Measurements from ENCODE around the gene FBXL16. TPM values are rescaled to one million over a fixed set of nuclear protein-coding genes. Genes with fewer than 3 reads are reported as not detected.

Gene FBXL16
- polyA plus RNA-seq, 1 donor (not counting 4 experiments of a cell fraction or from before 2014, with no cell fraction given) = 0.81 TPM

DNA sequence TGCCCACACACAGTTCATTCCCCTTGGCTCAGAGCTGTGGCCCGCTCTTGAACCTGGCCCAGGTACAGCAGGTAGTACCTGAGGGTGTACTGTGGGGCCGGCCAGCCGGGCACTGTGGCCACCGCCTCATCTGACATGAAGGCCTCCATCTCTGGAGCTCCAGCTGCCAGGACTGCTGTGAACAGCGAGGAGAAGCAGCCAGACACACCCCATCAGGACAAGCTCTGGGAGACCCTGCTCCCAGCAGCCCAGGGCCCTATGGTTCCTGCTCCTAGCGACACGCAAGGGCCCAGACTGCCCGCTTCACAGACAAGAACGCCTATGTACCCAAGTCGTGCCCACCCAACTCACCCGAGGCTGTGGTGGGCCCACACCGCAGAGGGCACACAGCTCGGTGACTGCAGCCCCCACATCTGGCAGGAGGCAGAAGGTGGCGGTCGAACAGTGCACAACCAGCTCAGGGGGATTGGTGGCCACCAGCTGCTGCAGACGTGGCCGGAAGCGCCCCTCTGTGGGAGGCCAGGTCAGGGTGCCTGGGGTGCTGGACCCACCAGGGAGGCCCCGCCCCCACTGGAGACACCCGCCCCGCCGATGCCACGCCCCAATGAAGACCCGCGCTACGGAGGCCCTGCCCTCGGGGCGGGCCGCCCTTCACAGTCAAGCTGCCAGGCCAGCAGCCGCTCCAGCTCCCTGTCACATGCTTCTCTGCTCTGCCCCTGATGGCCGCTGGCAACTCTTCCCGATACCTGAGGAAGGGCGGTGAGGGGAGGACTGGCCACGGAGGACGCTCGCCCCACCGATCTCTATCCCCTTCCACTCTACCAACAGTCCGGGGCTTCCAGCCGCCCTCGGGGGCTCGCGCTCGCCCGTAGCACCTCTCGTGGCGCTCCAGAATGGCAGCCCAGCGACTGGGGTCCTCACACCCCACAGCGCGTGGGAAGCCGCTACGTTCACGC, 26.5 kb downstream of the FBXL16 start:
- no peak for DNase-seq (ENCODE audit: low read depth, low spot score)
- Histone ChIP-seq H3K27ac (ENCODE audit: control insufficient read depth, insufficient read depth, low read length) (no peak overlapping the region), H2AFZ (ENCODE audit: control insufficient read depth, low read length) (peak overlapping the region; percentile 46), H4K20me1 (ENCODE audit: control insufficient read depth, extremely low read depth, insufficient read depth, low read length) (peaks cover 16% of the 10 kb centered on the region), H3K9me3 (ENCODE audit: control insufficient read depth, low read depth, low read length) (no peaks in the 10 kb centered on the region), H3K4me3 (ENCODE audit: control insufficient read depth in 2 of 3, extremely low read depth in 1 of 3, insufficient read depth in 2 of 3, low read depth in 1 of 3, low read length in 3 of 3) (peak overlapping the region; percentile 30 to 59 (median 35)), H3K9me1 (ENCODE audit: control insufficient read depth, extremely low read depth, insufficient read depth, low read length) (no peaks in the 10 kb centered on the region), H3K27me3 (ENCODE audit: control insufficient read depth, extremely low read depth, insufficient read depth, low read length) (no peaks in the 10 kb centered on the region), H3K36me3 (ENCODE audit: control insufficient read depth in 2 of 2, extremely low read depth in 1 of 2, insufficient read depth in 2 of 2, low read length in 2 of 2) (peaks cover 14 to 21% of the 10 kb centered on the region in 2 experiments), H3K9ac (ENCODE audit: control insufficient read depth, extremely low read depth, insufficient read depth, low read length) (peak overlapping the region; percentile 44), H3K79me2 (ENCODE audit: control insufficient read depth, insufficient read depth, low read length) (peaks cover 30% of the 10 kb centered on the region), H3K4me2 (ENCODE audit: control insufficient read depth, extremely low read depth, insufficient read depth, low read depth, low read length) (peak overlapping the region; percentile 64), H3K4me1 (ENCODE audit: control insufficient read depth, extremely low read depth, insufficient read depth, low read length) (peaks cover 48% of the 10 kb centered on the region)
- dilution Hi-C loops (cut with MboI; ENCODE audit: extremely low pct_ligation_motif_present, low sequenced_read_pairs) = no loop called here
- no peak for TF ChIP-seq EZH2 (IDR thresholded peaks at IDR 0.05; ENCODE audit: low read length)
- TF ChIP-seq, protein P1, sequence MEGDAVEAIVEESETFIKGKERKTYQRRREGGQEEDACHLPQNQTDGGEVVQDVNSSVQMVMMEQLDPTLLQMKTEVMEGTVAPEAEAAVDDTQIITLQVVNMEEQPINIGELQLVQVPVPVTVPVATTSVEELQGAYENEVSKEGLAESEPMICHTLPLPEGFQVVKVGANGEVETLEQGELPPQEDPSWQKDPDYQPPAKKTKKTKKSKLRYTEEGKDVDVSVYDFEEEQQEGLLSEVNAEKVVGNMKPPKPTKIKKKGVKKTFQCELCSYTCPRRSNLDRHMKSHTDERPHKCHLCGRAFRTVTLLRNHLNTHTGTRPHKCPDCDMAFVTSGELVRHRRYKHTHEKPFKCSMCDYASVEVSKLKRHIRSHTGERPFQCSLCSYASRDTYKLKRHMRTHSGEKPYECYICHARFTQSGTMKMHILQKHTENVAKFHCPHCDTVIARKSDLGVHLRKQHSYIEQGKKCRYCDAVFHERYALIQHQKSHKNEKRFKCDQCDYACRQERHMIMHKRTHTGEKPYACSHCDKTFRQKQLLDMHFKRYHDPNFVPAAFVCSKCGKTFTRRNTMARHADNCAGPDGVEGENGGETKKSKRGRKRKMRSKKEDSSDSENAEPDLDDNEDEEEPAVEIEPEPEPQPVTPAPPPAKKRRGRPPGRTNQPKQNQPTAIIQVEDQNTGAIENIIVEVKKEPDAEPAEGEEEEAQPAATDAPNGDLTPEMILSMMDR (optimal IDR thresholded peaks at IDR 0.05 in 1 of 3, IDR thresholded peaks at IDR 0.05 in 1 of 3, conservative IDR thresholded peaks at IDR 0.05 in 1 of 3; ENCODE audit: extremely low read depth in 1 of 3, insufficient read depth in 2 of 3, low read length in 3 of 3) = no peak
- FAIRE-seq = no peak

DNA sequence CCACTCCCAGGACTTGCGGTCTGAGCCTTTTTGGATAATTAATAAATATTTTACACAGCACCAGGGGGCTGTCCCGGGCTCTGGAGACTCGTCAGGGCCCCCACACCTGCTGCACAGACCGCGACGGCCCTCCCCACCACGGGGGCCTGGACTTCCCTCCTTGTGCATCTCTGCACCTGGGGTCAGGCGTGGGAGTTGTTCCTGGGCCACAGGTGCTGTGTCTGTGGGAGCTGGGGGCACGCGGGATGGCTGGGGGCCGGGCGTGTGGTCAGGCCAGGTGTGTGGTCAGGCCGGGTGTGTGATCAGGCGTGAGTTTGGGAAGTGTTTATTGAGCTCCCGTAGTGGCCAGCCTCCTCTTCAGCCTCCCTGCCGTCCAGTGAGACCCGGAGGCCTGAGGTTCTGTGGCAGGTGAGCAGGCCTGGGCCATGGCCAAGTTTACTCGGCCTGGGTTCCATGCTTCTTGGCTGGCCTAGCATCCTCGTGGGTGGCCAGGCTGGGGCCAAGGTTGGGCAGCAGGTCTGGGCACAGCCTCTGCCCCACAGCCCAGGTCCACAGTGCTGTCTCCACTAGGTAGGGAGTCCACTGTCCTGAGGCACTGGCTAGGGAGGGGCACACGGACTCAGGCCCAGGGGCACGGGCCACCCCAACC, 27.3 kb downstream of the FBXL16 start:
- no peak for FAIRE-seq
- H3K4me2 ChIP-seq (ENCODE audit: control insufficient read depth, extremely low read depth, insufficient read depth, low read depth, low read length) = no peak overlapping the region
- H3K79me2 ChIP-seq (ENCODE audit: control insufficient read depth, insufficient read depth, low read length) = peaks cover 26% of the 10 kb centered on the region
- H3K4me3 ChIP-seq (ENCODE audit: control insufficient read depth in 2 of 3, extremely low read depth in 1 of 3, insufficient read depth in 2 of 3, low read depth in 1 of 3, low read length in 3 of 3) = no peak overlapping the region
- no peak for TF ChIP-seq EZH2 (IDR thresholded peaks at IDR 0.05; ENCODE audit: low read length)
- TF ChIP-seq, protein P1 (optimal IDR thresholded peaks at IDR 0.05 in 1 of 3, IDR thresholded peaks at IDR 0.05 in 1 of 3, conservative IDR thresholded peaks at IDR 0.05 in 1 of 3; ENCODE audit: extremely low read depth in 1 of 3, insufficient read depth in 2 of 3, low read length in 3 of 3) = no peak
- dilution Hi-C loops (cut with MboI; ENCODE audit: extremely low pct_ligation_motif_present, low sequenced_read_pairs) = no loop called here
- H3K27ac ChIP-seq (ENCODE audit: control insufficient read depth, insufficient read depth, low read length) = no peak overlapping the region
- H3K36me3 ChIP-seq (ENCODE audit: control insufficient read depth in 2 of 2, extremely low read depth in 1 of 2, insufficient read depth in 2 of 2, low read length in 2 of 2) = peaks cover 16 to 20% of the 10 kb centered on the region in 2 experiments
- no peak for DNase-seq (ENCODE audit: low read depth, low spot score)
- H3K27me3 ChIP-seq (ENCODE audit: control insufficient read depth, extremely low read depth, insufficient read depth, low read length) = no peaks in the 10 kb centered on the region
- no peak overlapping the region for H2AFZ ChIP-seq (ENCODE audit: control insufficient read depth, low read length)
- no peak overlapping the region for H3K9ac ChIP-seq (ENCODE audit: control insufficient read depth, extremely low read depth, insufficient read depth, low read length)
- H3K4me1 ChIP-seq (ENCODE audit: control insufficient read depth, extremely low read depth, insufficient read depth, low read length) = peaks cover 44% of the 10 kb centered on the region
- peaks cover 16% of the 10 kb centered on the region for H4K20me1 ChIP-seq (ENCODE audit: control insufficient read depth, extremely low read depth, insufficient read depth, low read length)
- no peaks in the 10 kb centered on the region for H3K9me3 ChIP-seq (ENCODE audit: control insufficient read depth, low read depth, low read length)
- H3K9me1 ChIP-seq (ENCODE audit: control insufficient read depth, extremely low read depth, insufficient read depth, low read length) = no peaks in the 10 kb centered on the region

Data from keratinocyte (primary cell).